ENCODE measurements around the gene IGF2BP3. TPM values are rescaled to one million over a fixed set of nuclear protein-coding genes. Genes with fewer than 3 reads are reported as not detected.

Gene IGF2BP3
- total RNA-seq, 2 experiments from 2014 or later: 41.1 to 94.3 TPM

GRCh38 chr7:23266918-23267317, 203.4 kb downstream of the IGF2BP3 start:
- Histone ChIP-seq H3K36me3 (ENCODE audit: insufficient read depth, low read length) (no peaks in the 10 kb centered on the region), H3K4me3 (ENCODE audit: low read depth, low read length, poor library complexity, severe bottlenecking) (no peak overlapping the region), H4K20me1 (ENCODE audit: insufficient read depth, low read length) (no peaks in the 10 kb centered on the region), H3K79me2 (ENCODE audit: insufficient read depth, low read depth, low read length) (no peaks in the 10 kb centered on the region), H3K4me1 (ENCODE audit: insufficient read depth, low read length, poor library complexity, severe bottlenecking) (no peaks in the 10 kb centered on the region), H3K27ac (ENCODE audit: low read depth, low read length, poor library complexity, severe bottlenecking) (no peak overlapping the region), H3K9me2 (ENCODE audit: insufficient read depth, low read length) (no peaks in the 10 kb centered on the region), H3K9me3 (ENCODE audit: low read length) (no peaks in the 10 kb centered on the region), H3K4me2 (ENCODE audit: low read length) (no peak overlapping the region), H2AFZ (ENCODE audit: low read length) (no peak overlapping the region)
- intact Hi-C loops (cut with micrococcal nuclease; ENCODE audit: unreplicated experiment): no loop called here
- BruUV-seq (replicated peaks): no TSS peak
- TF ChIP-seq EZH2phosphoT487 (IDR thresholded peaks at IDR 0.05; ENCODE audit: borderline replicate concordance, low read depth, low read length): no peak
- no peak for DNase-seq (ENCODE audit: low spot score)
- ChIA-PET CTCF (ENCODE audit: unreplicated experiment) (no interaction called here), POLR2A (no interaction called here)

- POLR2A ChIA-PET: interaction anchor here (0.8 kb wide), 1 partner anchor 61 kb away, joined by 3 read pairs; no protein-coding TSS in a partner anchor
- Histone ChIP-seq H4K20me1 (ENCODE audit: insufficient read depth, low read length) (no peaks in the 10 kb centered on the region), H3K79me2 (ENCODE audit: insufficient read depth, low read depth, low read length) (no peaks in the 10 kb centered on the region), H3K4me1 (ENCODE audit: insufficient read depth, low read length, poor library complexity, severe bottlenecking) (no peaks in the 10 kb centered on the region), H3K9me2 (ENCODE audit: insufficient read depth, low read length) (no peaks in the 10 kb centered on the region), H2AFZ (ENCODE audit: low read length) (peak overlapping the region; percentile 1; the same call in 1 of the 2 replicates), H3K4me2 (ENCODE audit: low read length) (no peak overlapping the region), H3K4me3 (ENCODE audit: low read depth, low read length, poor library complexity, severe bottlenecking) (no peak overlapping the region), H3K27ac (ENCODE audit: low read depth, low read length, poor library complexity, severe bottlenecking) (no peak overlapping the region), H3K36me3 (ENCODE audit: insufficient read depth, low read length) (no peaks in the 10 kb centered on the region), H3K9me3 (ENCODE audit: low read length) (no peaks in the 10 kb centered on the region)
- TF ChIP-seq CTCF (conservative IDR thresholded peaks at IDR 0.05; ENCODE audit: low read length): no peak
- no peak for TF ChIP-seq EZH2phosphoT487 (IDR thresholded peaks at IDR 0.05; ENCODE audit: borderline replicate concordance, low read depth, low read length)
- BruUV-seq (replicated peaks): no TSS peak
- CTCF ChIA-PET (ENCODE audit: unreplicated experiment): no interaction called here
- no peak for DNase-seq (ENCODE audit: low spot score)
- intact Hi-C loops (cut with micrococcal nuclease; ENCODE audit: unreplicated experiment): loop anchor here (5.0 kb wide), 1 partner anchor 447 kb away; the partner anchor contains the start of gene STK31
Observed at GRCh38 chr7:23264916-23265458, 205.3 kb downstream of the IGF2BP3 start.

GRCh38 chr7:23261843-23262452, 208.3 kb downstream of the IGF2BP3 start:
- Histone ChIP-seq H2AFZ (ENCODE audit: low read length) (peak overlapping the region; percentile 75), H3K27ac (ENCODE audit: low read depth, low read length, poor library complexity, severe bottlenecking) (no peak overlapping the region), H3K4me3 (ENCODE audit: low read depth, low read length, poor library complexity, severe bottlenecking) (no peak overlapping the region), H3K4me2 (ENCODE audit: low read length) (0 out of 2 replicates have a peak overlapping the region, but pooled peaks have one; percentile 15), H3K36me3 (ENCODE audit: insufficient read depth, low read length) (no peaks in the 10 kb centered on the region), H3K79me2 (ENCODE audit: insufficient read depth, low read depth, low read length) (no peaks in the 10 kb centered on the region), H3K9me3 (ENCODE audit: low read length) (no peaks in the 10 kb centered on the region), H3K4me1 (ENCODE audit: insufficient read depth, low read length, poor library complexity, severe bottlenecking) (no peaks in the 10 kb centered on the region), H4K20me1 (ENCODE audit: insufficient read depth, low read length) (no peaks in the 10 kb centered on the region), H3K9me2 (ENCODE audit: insufficient read depth, low read length) (no peaks in the 10 kb centered on the region)
- no TSS peak for BruUV-seq (replicated peaks)
- TF ChIP-seq EZH2phosphoT487 (IDR thresholded peaks at IDR 0.05; ENCODE audit: borderline replicate concordance, low read depth, low read length) (no peak), CTCF (conservative IDR thresholded peaks at IDR 0.05; ENCODE audit: low read length) (peak; percentile 98)
- ChIA-PET POLR2A (interaction anchor here (0.9 to 1.6 kb wide), 2 partner anchors 11 to 267 kb away, joined by 3 to 12 read pairs; no protein-coding TSS in a partner anchor), CTCF (ENCODE audit: unreplicated experiment) (interaction anchor here (0.8 to 3.0 kb wide), 2 partner anchors 11 to 561 kb away, joined by 3 to 15 read pairs; no protein-coding TSS in a partner anchor)
- DNase-seq (ENCODE audit: low spot score): peak; percentile 76
- intact Hi-C loops (cut with micrococcal nuclease; ENCODE audit: unreplicated experiment): loop anchor here (2.0 to 5.0 kb wide), 2 partner anchors 175 to 450 kb away; partner anchors contain the start of gene STK31
